HEK293 (cell line): ENCODE measurements around the gene TRPC4.

ENCODE experiments used
- CTCF ChIA-PET: fragments of 350-600 bp; formaldehyde crosslinking; extraction: SDS; loops from one replicate; lab custom pipeline; 2021; ENCODE audit warnings: antibody characterized with exemption; lab: Yijun Ruan, JAX
- POLR2A ChIA-PET: fragments of 300-600 bp; formaldehyde crosslinking; extraction: SDS; loops from one replicate; lab custom pipeline; 2020; ENCODE audit warnings: antibody characterized with exemption, inconsistent platforms; lab: Yijun Ruan, JAX
- H3K27ac ChIP-seq: fragments of 200-500 bp; sonication (Bioruptor generic); 2 replicates; pipeline ENCODE4 v1.5.1; 2014; ENCODE audit warnings: low read depth, low read length, control low read depth, inconsistent platforms; ENCODE audit errors: extremely low read depth
- H3K36me3 ChIP-seq, 2 experiments: fragments of 200-500 bp in 1 of 2; sonication (Bioruptor generic) in 1 of 2; 1 replicate in 1 of 2; 2 replicates in 1 of 2; pipeline ENCODE4 v1.5.1; 2014 to 2017; ENCODE audit warnings: inconsistent platforms in 2 of 2, low read length in 2 of 2; ENCODE audit not compliant: control insufficient read depth in 2 of 2, insufficient read depth in 1 of 2
- H3K4me1 ChIP-seq: fragments of 200-500 bp; sonication (Bioruptor generic); 2 replicates; pipeline ENCODE4 v1.5.1; 2014; ENCODE audit warnings: mild to moderate bottlenecking, low read length, inconsistent platforms; ENCODE audit not compliant: control insufficient read depth, insufficient read depth
- H3K4me3 ChIP-seq: 2 replicates; pipeline ENCODE4 v1.5.1; 2011; ENCODE audit warnings: low read depth, mild to moderate bottlenecking, control low read depth, low read length, moderate library complexity
- H3K9me3 ChIP-seq: fragments of 200-500 bp; sonication (Bioruptor generic); 2 replicates; pipeline ENCODE4 v1.5.1; 2014; ENCODE audit warnings: low read depth, low read length, inconsistent platforms; ENCODE audit not compliant: control insufficient read depth, insufficient read depth
- BCL6B ChIP-seq: fragments of 450-650 bp; formaldehyde crosslinking; IDR thresholded peaks from 2 replicates; pipeline ENCODE4 v1.5.1; 2017; ENCODE audit warnings: missing biosample characterization, missing genetic modification characterization
- HIC1 ChIP-seq: fragments of 450-650 bp; formaldehyde crosslinking; IDR thresholded peaks from 2 replicates; pipeline ENCODE4 v1.5.1; 2016; ENCODE audit warnings: missing biosample characterization, missing genetic modification characterization
- INSM2 ChIP-seq: fragments of 450-650 bp; formaldehyde crosslinking; IDR thresholded peaks from 2 replicates; pipeline ENCODE4 v1.5.1; 2016; ENCODE audit warnings: missing biosample characterization, missing genetic modification characterization
- MZF1 ChIP-seq: fragments of 450-650 bp; formaldehyde crosslinking; IDR thresholded peaks from 2 replicates; pipeline ENCODE4 v1.5.1; 2017; ENCODE audit warnings: missing biosample characterization, missing genetic modification characterization, borderline replicate concordance
- OSR2 ChIP-seq: fragments of 450-650 bp; formaldehyde crosslinking; IDR thresholded peaks from 2 replicates; pipeline ENCODE4 v1.5.1; 2016; ENCODE audit warnings: missing biosample characterization, missing genetic modification characterization
- SCRT2 ChIP-seq: fragments of 450-650 bp; formaldehyde crosslinking; IDR thresholded peaks from 2 replicates; pipeline ENCODE4 v1.5.1; 2016; ENCODE audit warnings: missing biosample characterization, missing genetic modification characterization
- SETDB1 ChIP-seq: IDR thresholded peaks from one replicate; pipeline ENCODE4 v1.6.1; 2017; ENCODE audit warnings: mild to moderate bottlenecking, low read length, moderate library complexity, mixed read lengths; ENCODE audit not compliant: insufficient read length
- SP7 ChIP-seq: fragments of 450-650 bp; formaldehyde crosslinking; IDR thresholded peaks from 2 replicates; pipeline ENCODE4 v1.5.1; 2016; ENCODE audit warnings: missing biosample characterization, missing genetic modification characterization
- WT1 ChIP-seq: fragments of 450-650 bp; formaldehyde crosslinking; IDR thresholded peaks from 2 replicates; pipeline ENCODE4 v1.5.1; 2016; ENCODE audit warnings: missing biosample characterization, missing genetic modification characterization
- ZBTB21 ChIP-seq: fragments of 450-650 bp; formaldehyde crosslinking; IDR thresholded peaks from 2 replicates; pipeline ENCODE4 v1.5.1; 2017; ENCODE audit warnings: missing biosample characterization, missing genetic modification characterization
- ZBTB26 ChIP-seq: fragments of 450-650 bp; formaldehyde crosslinking; optimal IDR thresholded peaks from 2 replicates; pipeline ENCODE3; 2016; ENCODE audit warnings: missing biosample characterization, mild to moderate bottlenecking, missing genetic modification characterization
- ZEB2 ChIP-seq: fragments of 450-650 bp; formaldehyde crosslinking; IDR thresholded peaks from 2 replicates; pipeline ENCODE4 v1.5.1; 2016; ENCODE audit warnings: missing biosample characterization, missing genetic modification characterization
- ZFHX2 ChIP-seq: fragments of 450-650 bp; formaldehyde crosslinking; conservative IDR thresholded peaks from 2 replicates; pipeline ENCODE4 v1.5.1; 2016; ENCODE audit warnings: missing biosample characterization, missing genetic modification characterization
- ZFP41 ChIP-seq: fragments of 450-650 bp; formaldehyde crosslinking; IDR thresholded peaks from 2 replicates; pipeline ENCODE4 v1.5.1; 2016; ENCODE audit warnings: missing biosample characterization, missing genetic modification characterization, borderline replicate concordance
- ZNF169 ChIP-seq: fragments of 450-650 bp; formaldehyde crosslinking; IDR thresholded peaks from 2 replicates; pipeline ENCODE4 v1.5.1; 2016; ENCODE audit warnings: missing biosample characterization, missing genetic modification characterization
- ZNF184 ChIP-seq: fragments of 450-650 bp; IDR thresholded peaks from 2 replicates; pipeline ENCODE4 v1.5.1; 2018; ENCODE audit warnings: missing biosample characterization, mild to moderate bottlenecking, missing genetic modification characterization
- ZNF302 ChIP-seq: fragments of 450-650 bp; formaldehyde crosslinking; IDR thresholded peaks from 2 replicates; pipeline ENCODE4 v1.5.1; 2016; ENCODE audit warnings: missing biosample characterization, missing genetic modification characterization, low read depth
- ZNF341 ChIP-seq: fragments of 450-650 bp; formaldehyde crosslinking; IDR thresholded peaks from 2 replicates; pipeline ENCODE4; 2016; ENCODE audit warnings: low read depth, missing biosample characterization, missing genetic modification characterization
- ZNF398 ChIP-seq: fragments of 450-650 bp; formaldehyde crosslinking; IDR thresholded peaks from 2 replicates; pipeline ENCODE4 v1.5.1; 2017; ENCODE audit warnings: missing biosample characterization, missing genetic modification characterization
- ZNF416 ChIP-seq: fragments of 450-650 bp; formaldehyde crosslinking; IDR thresholded peaks from 2 replicates; pipeline ENCODE4 v1.5.1; 2016; ENCODE audit warnings: missing biosample characterization, missing genetic modification characterization
- ZNF548 ChIP-seq: fragments of 450-650 bp; formaldehyde crosslinking; IDR thresholded peaks from 2 replicates; pipeline ENCODE4 v1.5.1; 2016; ENCODE audit warnings: missing biosample characterization, missing genetic modification characterization
- ZNF555 ChIP-seq: fragments of 450-650 bp; formaldehyde crosslinking; conservative IDR thresholded peaks from 2 replicates; pipeline ENCODE4 v1.5.1; 2017; ENCODE audit warnings: missing biosample characterization, mild to moderate bottlenecking, missing genetic modification characterization, inconsistent platforms
- ZNF585B ChIP-seq: fragments of 450-650 bp; formaldehyde crosslinking; IDR thresholded peaks from 2 replicates; pipeline ENCODE4 v1.5.1; 2016; ENCODE audit warnings: missing biosample characterization, missing genetic modification characterization
- ZNF670 ChIP-seq: fragments of 450-650 bp; formaldehyde crosslinking; IDR thresholded peaks from 2 replicates; pipeline ENCODE4 v1.5.1; 2016; ENCODE audit warnings: missing biosample characterization, missing genetic modification characterization, low read depth
- ZNF677 ChIP-seq: fragments of 450-650 bp; IDR thresholded peaks from 2 replicates; pipeline ENCODE4 v1.5.0; 2018; ENCODE audit warnings: missing biosample characterization, mild to moderate bottlenecking, missing genetic modification characterization, moderate library complexity
- TF ChIP-seq, protein P1 (sequence below): fragments of 450-650 bp; formaldehyde crosslinking; IDR thresholded peaks from 2 replicates; pipeline ENCODE4 v1.5.1; 2017; ENCODE audit warnings: missing biosample characterization, missing genetic modification characterization

The TRPC4 gene

GRCh38 chr13:37701972-37702371 lies 167.6 kb downstream of the TRPC4 start (continued):
- no peak for TF ChIP-seq ZNF677 (tag by site-specific recombination)
- TF ChIP-seq ZFHX2, result no peak
- TF ChIP-seq SP7, result 0 out of 2 replicates have a peak, but pooled peaks have one; percentile 24
- TF ChIP-seq ZBTB21 (tag by site-specific recombination), result peak; percentile 76
- TF ChIP-seq ZNF302 (tag by site-specific recombination), result no peak
- TF ChIP-seq SCRT2 (tag by site-specific recombination), result no peak
- no peak for TF ChIP-seq ZNF184
- no peak for TF ChIP-seq ZNF169
- no peak for TF ChIP-seq ZNF585B (tag by site-specific recombination)
- TF ChIP-seq, protein P1, sequence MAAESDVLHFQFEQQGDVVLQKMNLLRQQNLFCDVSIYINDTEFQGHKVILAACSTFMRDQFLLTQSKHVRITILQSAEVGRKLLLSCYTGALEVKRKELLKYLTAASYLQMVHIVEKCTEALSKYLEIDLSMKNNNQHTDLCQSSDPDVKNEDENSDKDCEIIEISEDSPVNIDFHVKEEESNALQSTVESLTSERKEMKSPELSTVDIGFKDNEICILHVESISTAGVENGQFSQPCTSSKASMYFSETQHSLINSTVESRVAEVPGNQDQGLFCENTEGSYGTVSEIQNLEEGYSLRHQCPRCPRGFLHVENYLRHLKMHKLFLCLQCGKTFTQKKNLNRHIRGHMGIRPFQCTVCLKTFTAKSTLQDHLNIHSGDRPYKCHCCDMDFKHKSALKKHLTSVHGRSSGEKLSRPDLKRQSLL (tag by site-specific recombination), result no peak
- TF ChIP-seq INSM2, result no peak
- TF ChIP-seq ZFP41, result no peak
- TF ChIP-seq ZNF548, result no peak
- no peak; the same call in 1 of the 2 replicates for TF ChIP-seq ZEB2 (tag by site-specific recombination)

GRCh38 chr13:37701306-37701705 lies 168.3 kb downstream of the TRPC4 start:
- no peak overlapping the region for H3K4me3 ChIP-seq
- H3K4me1 ChIP-seq, result no peaks in the 10 kb centered on the region; the same call in 1 of the 2 replicates
- ChIA-PET CTCF (no interaction called here), POLR2A (no interaction called here)
- H3K36me3 ChIP-seq, result no peaks in the 10 kb centered on the region
- TF ChIP-seq ZNF398 (tag by site-specific recombination) (no peak), ZBTB26 (tag by site-specific recombination) (no peak), ZNF341 (no peak), ZNF416 (tag by site-specific recombination) (no peak), BCL6B (no peak)
- H3K27ac ChIP-seq, result no peak overlapping the region
- H3K9me3 ChIP-seq, result no peaks in the 10 kb centered on the region

DNA sequence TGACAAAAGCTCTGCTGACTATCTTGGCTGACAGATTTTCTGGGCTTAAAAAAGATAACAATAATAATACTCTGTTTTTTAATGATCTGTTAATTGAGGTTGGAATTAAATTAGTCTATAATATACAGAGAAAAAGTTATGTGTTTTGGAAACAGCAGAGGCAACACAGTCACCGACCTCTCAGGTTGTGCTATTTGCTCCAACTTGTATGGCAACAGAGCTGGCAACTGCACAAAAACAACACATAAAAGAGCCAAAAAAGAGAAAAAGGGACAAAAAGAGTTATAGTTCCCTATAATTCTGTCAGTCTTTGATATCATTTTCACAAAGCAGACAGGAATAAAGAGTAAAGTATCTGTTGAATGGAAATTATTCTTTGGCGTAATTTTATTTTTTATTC lies 168.7 kb downstream of the TRPC4 start:
- no peaks in the 10 kb centered on the region for H3K36me3 ChIP-seq
- no peak overlapping the region for H3K27ac ChIP-seq
- no peak overlapping the region for H3K4me3 ChIP-seq
- POLR2A ChIA-PET, result no interaction called here
- H3K4me1 ChIP-seq, result no peaks in the 10 kb centered on the region; the same call in 1 of the 2 replicates
- H3K9me3 ChIP-seq, result no peaks in the 10 kb centered on the region
- CTCF ChIA-PET, result no interaction called here
- TF ChIP-seq WT1 (tag by site-specific recombination) (no peak), MZF1 (tag by site-specific recombination) (no peak), HIC1 (tag by site-specific recombination) (no peak), SETDB1 (no peak), OSR2 (tag by site-specific recombination) (no peak), ZNF670 (tag by site-specific recombination) (no peak), ZNF555 (no peak)
- TF ChIP-seq, protein P1 (tag by site-specific recombination), result no peak
